ENCODE data around the gene NR2F1.
"Not testable (repeated sequence)": the region's sequence is repeated elsewhere in the genome, so short reads cannot be mapped to it uniquely, and the experiment has no call there.

Gene NR2F1
- 0 reads per million in 2 donors for total RNA-seq

GRCh38 chr5:93582677-93583438, at the start of gene NR2F1:
NR2F1 (plus strand) TSS chr5:93583222; CDS start chr5:93585024, 1,802 bp downstream.
- DNase-seq: no peak

DNA sequence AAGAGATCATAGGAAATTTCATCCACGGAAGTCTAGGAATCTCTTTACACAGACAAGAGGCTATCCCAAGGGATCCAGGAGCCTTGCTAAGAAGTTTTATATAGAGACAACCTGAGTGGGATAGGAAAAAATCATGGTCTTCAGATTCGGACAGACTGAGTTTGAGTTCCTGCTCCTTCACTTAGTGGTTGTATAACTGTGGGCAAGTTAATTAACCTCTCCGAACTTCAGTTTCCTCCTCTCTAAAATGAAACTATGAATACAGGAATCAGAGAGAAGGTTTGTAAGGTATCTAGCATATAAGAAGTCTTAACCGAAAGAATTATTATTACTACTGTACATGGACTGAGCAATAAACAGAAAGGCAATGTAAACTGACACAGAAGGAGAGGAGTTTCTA, 37.1 kb upstream of the NR2F1 start:
- DNase-seq: no peak

GRCh38 chr5:93549594-93549993, 33.4 kb upstream of the NR2F1 start:
- DNase-seq: not testable (repeated sequence)

- no peak for DNase-seq
Measured at GRCh38 chr5:93557021-93557604, 25.9 kb upstream of the NR2F1 start.

- DNase-seq: no peak
Measured at GRCh38 chr5:93566091-93566490, 16.9 kb upstream of the NR2F1 start.

GRCh38 chr5:93567424-93567823, 15.6 kb upstream of the NR2F1 start:
- DNase-seq: no peak

GRCh38 chr5:93569300-93570160, 13.5 kb upstream of the NR2F1 start:
- DNase-seq: no peak

DNA sequence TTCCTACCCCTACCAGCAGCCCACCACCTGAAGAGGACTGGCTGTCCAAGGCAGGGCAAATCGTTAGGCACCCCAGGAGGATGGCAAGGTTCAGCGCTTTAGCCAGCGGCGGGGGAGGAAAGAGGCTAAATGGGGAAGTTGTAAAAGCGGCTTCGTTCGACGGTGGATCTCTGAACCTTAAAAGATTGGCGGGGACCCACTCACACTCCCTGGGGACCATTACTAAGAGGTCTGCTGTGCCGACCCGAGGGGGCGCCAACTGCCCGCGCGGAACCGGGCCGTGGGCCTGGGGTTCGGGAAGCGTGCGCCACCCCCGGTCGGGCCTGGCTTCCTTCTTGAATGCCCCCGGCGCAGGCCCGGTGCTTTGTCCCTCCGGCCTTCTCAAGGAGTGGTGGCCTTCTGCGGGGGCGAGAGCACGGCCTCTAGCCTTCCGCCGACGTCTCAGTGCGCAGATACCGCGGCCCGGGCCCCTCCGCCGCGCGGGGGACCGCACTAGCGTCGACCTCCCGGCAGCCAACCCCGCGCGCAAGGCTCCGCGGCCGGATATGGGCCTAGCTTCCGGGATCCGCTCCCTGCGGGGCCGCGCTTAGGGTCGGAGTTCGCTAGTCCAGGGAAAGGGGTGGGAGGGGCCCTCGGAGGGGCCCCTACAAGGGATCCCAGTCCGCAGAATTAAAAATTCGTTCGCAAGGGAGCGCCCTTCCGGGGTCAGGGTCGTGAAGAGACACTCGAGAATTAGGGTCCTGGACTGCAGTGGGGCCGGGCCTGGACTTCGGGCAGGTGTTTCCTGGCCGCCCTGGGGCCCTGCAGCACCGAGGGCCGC, 12.5 kb upstream of the NR2F1 start:
- DNase-seq: no peak

GRCh38 chr5:93571114-93571949, 11.7 kb upstream of the NR2F1 start:
- no peak for DNase-seq

DNA sequence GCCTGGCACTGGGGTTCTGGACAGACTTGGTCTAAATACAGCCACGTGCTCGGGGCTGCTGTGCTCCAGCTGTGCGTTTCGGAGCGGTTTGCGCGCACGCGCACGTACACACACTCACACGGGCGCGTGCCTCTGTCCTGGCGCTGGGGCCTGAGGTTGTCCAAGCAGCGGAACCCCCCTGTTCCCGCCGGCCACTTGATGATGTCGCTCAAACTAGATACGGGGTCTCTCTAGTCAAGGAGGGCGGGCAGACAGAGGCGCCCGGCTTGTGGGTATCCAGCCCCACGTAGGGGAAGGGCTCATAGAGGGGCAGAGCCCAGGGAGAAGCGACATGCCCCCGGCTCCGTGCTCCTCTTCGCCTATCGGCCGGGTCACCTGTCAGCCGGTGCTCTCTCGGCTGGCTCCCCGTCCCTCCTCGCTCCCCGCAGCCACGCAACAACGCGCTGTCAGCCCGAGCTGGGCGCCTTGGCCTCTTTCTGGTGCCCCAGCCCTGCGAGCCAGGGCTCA, 10.9 kb upstream of the NR2F1 start:
- no peak for DNase-seq

DNA sequence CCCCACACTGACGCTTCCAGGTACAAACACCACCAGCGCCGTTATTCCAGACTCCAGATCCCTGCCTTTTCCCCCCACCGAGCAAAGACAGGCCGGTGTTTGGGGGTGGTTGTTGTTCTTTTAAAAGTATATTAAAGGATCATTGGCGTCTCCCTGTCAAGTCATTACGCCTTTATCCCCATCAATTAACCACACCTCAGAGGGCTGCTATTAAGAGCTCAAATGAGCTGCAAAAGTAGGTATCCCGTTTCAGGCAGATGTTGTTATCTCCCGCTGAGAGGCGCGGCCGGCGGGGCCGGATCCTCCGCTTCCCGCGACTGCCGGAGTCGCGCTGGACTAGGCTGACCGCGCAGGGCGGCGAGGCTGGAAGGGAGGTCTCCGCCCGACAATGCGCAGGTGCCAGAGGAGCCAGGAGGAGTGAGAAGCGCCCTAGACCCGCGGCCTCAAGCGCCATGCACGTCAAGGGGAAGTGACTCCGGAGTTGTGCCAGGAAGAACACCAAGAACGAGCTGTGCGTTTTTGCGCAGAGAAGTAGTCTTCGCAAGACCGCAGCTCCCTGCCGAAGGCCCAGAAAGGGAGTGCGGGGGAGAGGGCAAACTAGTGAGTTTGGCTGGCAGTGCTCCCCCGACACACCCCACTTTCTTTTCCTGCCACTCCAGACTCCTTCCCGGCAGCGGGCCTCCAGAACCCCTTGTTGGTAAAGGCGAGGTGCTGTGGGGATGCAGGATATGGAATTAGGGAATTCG, 10.2 kb upstream of the NR2F1 start:
- no peak for DNase-seq

DNA sequence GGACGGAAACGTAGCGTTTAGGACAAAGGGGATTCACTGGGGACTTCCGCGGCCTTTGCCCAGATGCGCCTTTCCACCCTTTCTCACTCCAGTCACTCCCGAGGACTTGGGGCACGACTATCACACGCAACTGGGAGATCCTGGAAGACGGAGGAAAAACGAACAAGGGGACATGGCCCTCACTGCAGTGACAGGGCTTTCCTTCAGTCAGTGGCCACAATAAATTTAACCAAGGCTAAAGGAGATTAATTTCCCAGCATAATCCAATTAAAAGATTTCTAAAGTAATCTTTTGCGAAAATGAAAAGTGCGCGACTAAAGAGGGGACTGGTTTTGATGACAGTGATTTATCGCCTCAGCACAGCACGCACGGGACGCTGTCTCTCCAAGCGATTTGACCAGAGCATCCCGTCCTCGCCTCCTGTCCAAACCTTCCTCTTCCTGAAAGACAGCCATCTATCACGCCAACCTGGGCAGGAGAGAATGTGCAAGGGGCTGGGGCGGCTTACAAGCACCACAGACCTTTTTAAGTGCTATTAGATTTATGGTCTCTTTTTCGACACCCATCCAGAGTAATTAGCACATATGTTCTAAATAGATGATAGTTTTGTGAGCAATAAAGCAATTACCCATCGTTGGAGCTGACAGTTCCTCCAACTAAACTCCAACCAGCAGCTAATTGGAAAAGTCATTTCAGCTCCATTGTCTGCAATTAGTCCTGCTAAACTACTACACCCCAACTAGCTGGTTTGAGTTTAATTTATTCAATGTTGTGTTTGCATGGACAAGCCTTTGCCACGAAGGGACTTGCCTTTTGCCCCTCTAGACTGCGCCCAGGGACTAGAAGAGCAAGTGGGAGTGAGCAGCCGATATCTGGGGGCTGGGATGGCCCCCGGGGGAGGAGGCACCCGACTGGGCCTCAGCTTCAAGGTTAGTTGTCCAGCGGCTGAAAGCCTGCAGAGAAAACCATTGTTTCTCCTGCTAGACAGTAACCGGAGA, 9.4 kb upstream of the NR2F1 start:
- DNase-seq: no peak

GRCh38 chr5:93574491-93575305, 8.3 kb upstream of the NR2F1 start:
- no peak for DNase-seq

GRCh38 chr5:93575461-93576414, 7.3 kb upstream of the NR2F1 start:
- DNase-seq: no peak

DNA sequence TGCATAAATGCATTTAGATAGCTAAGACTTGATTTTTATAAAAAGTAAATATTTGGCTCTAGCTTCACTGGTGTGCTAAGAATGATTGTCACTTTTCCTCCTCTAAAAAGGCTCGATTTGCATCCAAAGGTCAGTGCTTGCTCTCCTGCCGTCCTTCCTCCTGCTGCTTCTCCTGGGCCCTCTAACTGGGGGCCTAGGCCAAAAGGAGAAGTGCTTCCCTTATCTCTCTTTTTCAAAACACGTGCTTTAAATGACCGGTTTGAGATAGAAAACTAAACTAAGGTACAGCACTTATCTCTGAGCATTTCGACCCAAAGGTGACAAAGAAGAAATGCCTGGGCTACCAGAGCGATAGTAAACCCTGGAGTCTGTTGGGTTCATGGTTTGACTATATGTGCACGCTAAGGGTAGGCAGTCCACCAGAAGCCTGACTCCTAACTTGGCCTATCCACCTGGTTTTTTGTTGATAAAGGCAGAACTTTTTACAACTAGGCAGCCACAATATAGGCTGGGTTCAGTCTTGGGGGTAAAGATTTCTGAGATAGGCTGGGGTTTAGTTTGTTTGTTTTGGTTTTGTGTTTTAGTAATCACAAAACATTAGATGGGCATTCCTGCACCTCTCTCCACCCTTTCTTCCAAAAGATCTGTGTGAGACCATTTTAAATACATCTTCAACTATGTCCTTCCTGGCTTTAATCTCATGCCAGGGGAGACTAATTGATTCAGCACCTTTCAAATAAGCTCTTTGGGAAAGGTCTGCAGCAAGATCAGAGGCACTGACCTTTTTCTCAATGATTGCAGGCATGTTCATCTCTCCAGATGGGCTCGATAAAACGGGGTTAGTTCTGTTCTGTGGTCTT, 5.8 kb upstream of the NR2F1 start:
- no peak for DNase-seq
